ENCODE results near the gene TSC22D3.

TSC22D3 gene

DNA sequence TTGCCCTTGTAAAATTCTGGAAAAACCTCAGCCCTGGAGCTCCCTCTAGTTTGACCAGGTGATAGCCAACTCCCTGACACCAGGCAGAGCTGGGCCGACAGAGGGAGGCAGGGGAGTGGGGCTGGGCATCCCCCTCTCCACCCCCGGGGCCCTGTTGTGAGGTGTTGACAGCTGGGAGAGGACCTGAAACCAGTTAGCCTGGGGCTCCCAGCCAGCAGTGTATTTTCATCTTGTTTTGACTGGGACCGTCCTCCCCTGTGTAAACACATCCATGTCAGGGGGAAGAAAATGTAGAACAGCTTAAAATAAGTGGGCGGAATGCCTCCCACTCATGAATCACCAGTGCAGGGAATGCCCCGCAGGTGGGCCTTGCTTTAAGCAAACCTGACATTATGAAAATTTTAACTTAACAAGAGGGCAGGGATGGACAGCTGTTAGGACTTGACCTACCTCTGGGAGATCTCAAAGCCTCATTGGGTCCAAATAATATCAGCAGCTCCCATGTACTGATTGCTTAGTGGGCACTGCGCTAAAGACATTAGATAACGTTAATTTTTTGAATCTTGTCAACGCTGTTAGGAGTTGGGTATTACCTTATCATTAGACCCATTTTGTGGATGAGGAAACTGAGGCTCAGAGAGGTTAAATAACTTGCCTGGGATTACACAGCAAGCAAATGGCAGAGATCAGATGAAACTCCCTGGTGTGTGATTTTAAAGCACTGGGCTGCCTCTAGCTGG is 45.9 kb downstream of the TSC22D3 start:
- DNase-seq: peak; percentile 13

DNA sequence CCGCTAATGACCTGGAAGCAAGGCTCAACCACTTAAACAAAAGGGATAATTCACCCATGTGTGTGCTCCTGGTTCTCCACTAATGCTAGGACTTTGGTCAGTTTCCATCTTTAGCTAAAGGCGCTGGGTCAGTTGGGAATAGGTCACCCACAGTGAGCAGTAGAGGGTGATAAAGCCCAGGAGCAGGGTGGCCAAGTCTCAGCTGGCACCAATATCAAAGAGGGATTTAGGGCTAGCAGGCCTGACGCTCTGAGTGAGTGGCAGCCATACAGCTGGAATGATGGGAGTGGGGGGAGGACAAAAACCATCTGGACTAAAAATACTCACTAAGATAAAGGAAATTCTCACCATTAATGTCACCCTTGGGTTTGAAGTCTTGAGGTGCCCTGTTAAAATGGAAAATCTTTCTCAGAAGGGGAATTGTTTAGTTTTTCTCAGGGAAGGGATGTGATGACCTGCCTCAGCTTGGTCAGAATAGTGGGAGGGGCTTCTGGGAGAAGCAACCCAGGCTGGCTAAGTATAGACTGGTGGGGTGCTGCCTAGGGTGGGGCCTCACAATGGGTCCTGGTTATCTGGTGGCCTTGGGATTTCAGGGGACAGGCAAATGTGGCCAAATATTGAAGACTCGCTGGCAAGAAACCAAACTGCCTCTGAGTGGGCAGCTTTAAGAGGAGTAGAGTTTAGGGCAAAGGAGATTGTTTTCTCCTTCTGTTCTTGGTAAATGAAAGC is 47.1 kb downstream of the TSC22D3 start:
- no peak for DNase-seq

DNA sequence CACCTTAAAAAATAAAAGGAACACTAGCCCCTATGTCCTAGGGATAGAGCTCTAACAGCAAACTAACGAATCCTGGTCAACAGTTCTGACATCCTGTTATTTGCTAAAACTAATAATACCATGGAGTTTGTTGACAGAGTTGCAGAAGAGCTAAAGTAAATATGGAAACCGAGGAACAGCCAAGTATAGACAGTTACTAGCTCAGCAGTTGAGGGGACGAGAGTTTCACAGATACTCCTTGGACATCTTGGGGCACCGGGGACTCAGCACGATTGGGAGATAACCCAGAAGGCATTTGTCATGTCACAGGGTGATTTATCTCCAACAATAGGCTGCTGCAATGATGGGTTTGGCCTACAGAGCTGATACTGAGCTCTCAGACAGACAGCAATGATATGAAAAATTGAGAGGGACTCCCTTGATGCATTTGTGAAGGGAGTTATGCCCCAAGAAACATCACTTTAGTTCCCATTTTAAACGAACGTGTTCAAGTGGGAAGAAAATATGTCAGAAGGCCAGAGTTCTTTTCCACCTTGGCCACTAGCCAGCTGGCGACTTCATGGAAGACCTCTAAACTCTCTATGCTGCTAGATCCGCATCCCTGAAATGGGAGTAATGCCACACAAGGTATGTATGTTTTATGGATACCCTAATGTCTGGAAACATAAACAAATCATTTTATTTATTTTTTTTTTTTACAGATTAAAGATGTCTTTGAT is 48.6 kb downstream of the TSC22D3 start:
- DNase-seq: no peak

DNA sequence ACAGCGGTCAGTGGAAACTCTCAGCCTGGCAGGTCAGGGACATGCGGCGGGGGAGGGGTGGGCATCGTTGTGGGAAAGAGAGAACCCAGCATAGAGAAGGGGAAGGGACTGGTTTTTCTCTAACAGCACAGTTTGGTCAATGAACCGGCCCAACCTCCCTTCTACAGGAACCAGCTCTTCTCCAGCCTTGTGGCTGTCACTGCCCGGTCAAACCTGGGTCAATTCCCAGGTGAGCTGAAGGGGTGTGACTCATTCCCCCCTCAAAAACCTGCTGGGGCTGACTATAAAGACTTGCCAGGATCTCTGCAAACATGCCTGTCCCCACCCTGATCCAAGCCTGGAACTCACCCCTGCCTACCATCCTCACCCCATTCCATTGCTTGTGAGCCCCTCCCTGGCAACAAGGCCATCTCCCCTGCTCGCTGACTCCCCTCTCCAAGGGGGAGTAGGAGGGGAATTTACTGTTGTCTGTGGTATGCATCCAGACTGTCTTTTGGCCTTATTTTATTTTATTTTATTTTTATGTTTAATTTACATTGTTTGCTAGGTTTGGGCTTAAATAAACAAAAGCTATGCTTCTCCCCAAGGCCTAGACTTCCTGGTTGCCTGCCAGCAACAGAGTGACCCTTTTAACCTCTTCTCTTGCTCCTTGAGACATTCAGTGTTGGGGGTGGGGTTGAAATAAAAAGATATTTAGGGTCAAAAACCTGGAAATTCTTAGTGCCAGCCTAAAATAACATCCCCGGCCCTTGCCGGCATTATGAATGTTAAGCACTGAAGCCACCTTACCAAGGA is 49.6 kb downstream of the TSC22D3 start:
- no peak for DNase-seq

DNA sequence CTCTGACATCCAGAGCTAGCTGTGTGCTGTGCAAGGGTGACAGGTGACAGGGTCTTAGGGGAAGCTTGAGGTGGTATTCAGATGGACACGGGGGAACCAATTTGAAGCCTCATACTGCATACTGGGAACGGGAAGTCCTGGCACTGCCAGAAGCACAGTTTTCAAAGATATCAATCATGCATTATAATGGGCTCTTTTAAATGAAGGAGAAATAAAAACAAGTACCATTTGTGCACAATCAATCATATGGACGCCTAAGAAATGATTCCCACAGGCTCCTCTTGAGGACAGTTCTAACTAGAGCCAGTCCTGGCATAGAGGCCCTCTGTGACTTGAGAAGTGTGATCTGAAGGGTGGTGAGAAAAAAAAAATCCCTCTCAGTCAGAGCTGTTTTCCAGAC is 50.9 kb downstream of the TSC22D3 start:
- no peak for DNase-seq

DNA sequence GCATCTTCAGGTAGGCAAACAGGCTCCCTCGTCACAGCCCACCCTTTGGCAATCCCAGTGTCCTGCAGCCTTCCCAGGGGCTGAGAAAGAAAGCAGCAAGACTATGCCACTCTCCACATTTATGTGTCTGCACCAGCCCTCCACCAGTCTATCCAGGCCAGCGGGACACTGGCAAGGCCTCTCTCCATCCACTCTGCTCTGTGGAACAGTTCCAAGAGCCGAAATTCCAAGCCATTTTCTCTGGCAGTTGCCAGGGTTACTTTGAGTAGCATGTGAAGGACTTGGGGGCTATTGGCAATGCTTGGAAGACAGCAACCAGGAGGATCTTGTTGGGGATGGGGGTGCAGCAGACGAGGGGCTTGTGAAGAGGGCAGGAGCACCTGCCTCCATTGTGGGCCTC is 52.1 kb downstream of the TSC22D3 start:
- DNase-seq: no peak

DNA sequence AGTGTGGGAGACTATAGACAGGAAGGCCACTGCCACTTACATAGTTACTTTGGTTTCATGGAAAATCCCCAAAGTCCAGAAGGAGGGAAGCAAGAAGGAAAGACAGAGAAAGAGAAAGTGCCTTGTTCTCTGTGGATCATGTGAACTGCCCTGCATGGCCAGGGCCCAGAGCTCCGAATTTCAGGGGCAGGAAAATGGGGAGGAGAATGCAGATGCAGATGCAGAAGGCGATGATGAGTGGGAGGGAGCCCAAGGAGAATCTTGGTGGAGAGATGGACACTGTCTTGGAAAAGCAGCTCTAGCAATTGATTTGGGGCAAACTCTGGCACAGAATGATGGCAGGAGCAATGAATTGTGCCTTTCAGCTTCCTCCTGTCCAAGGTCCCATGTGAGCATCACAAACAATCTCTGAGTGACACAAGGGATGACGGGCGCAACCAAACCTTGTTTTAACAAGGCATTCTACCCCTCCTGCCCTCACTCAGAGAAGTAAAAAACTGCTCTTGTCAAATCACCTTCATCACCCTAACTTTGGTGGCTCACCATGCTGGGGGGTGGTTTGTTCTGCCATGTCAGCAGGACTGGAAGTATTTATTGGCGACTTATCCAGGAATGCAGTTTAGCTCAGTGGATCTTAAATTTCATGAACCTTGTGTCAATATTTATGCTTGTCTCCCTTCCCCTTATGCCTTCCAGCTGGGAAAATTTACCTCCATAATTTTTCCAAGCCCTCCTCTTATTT is 53.5 kb downstream of the TSC22D3 start:
- no peak for DNase-seq

DNA sequence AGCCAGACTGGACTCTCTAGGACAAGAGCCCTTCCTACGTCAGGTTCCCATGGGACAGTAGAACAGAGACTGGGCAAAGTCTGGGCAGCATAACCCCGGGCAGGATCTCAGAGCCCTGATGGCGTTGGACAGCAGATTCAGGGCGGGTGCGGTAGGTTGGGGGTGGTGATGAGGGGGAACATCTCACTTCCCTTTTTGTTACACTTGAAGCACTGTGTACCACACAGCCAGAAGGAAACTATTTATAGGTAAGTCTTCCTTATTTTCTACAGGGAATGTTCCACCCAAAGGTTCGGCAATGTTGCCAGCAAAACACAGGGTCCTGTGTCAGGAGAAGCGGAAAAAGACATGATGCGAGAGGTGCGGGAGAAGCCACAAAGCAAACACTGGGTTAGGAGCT is 54.3 kb downstream of the TSC22D3 start:
- no peak for DNase-seq

DNA sequence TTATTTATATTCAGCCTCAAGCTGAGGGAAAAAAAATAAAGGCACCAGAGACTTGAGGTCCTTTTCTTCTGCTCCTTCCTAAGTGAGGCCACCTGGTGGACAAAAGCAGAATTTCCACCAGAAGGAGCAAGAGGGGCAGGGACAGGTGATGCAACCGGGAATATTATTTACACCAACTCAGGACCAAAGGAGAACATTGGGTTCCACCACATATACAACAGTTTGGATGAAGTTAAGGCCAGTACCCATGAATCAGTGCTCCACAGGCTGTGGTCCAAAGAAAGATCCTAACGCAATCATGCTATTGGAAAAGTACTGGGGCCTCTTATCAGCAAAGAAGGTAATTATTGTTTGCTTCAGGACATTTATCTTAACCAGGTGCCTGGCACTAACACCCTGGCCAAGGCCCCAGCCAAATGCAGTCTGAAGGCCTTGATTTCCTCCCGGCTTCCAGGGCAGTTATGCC is 57.4 kb downstream of the TSC22D3 start:
- DNase-seq: peak; percentile 64

DNA sequence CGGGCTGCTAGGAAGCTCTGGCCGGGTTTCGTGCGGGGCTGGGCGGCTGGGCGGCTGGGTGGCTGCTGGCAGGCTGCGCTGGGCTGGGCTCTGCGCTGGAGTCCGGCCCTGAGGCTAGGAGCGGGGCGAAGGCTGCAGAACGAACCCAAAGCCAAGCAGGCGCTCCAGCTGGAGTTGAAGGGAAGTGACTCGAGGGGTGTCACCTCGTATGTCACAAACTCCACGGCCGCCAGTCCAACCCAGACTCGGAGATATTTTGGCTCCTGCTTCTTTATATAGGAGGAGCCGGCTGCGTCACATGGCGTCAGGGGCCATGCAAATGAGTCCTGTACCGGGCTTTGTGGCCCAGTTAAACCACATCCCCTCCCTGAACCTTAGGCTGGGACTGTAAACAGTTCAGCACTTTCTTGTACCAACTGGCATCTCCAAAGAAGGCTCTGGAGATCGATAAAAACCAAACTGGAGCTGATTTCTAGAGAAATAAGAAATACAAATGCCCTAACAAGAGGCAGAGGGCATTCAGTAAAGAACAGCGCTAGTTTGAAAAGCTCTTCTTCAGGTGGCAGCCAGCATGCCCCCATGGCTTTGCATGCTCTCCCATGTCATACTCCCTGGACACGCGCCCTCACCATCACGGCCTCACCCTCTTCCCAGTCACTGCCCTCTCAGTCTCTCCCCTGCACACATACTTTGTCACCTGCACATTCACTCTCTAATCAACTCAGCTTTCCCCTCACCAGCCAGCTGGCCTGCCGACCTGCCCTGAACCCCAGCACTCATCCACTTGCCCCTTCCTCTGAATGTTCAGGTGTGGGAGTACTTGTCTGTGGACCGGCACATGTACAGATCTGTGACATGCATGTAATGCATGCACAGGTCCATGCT is 58.5 kb downstream of the TSC22D3 start:
- DNase-seq: peak; percentile 75

DNA sequence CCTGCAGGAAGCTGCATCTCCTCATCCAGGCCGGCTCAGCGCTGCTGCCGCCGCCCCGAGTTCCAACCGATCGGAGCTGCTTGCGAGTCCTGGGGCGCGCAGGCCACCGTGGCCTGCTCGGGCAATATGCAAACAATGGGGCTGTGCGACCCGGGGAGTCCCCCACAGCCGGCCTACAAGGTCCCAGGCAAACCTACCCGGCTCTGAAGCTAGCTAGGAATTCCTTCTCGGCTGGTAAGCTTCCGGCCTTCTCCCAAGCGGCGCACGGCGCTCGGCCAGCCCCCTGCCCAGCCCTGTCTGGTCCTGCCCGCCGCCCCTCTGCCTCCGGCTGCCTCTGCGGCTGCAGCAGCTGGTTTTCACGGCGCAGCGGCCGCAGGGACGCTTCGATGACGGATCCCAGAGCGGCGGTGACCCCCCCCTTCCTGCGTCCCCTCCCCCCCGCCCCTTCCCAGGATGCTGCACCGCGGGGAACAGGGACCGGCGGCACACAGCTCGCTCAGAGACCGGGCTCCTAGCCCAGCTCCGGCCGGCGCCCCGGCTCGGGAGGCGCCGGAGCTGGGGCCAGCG is 59.4 kb downstream of the TSC22D3 start:
- DNase-seq: peak; percentile 12

DNA sequence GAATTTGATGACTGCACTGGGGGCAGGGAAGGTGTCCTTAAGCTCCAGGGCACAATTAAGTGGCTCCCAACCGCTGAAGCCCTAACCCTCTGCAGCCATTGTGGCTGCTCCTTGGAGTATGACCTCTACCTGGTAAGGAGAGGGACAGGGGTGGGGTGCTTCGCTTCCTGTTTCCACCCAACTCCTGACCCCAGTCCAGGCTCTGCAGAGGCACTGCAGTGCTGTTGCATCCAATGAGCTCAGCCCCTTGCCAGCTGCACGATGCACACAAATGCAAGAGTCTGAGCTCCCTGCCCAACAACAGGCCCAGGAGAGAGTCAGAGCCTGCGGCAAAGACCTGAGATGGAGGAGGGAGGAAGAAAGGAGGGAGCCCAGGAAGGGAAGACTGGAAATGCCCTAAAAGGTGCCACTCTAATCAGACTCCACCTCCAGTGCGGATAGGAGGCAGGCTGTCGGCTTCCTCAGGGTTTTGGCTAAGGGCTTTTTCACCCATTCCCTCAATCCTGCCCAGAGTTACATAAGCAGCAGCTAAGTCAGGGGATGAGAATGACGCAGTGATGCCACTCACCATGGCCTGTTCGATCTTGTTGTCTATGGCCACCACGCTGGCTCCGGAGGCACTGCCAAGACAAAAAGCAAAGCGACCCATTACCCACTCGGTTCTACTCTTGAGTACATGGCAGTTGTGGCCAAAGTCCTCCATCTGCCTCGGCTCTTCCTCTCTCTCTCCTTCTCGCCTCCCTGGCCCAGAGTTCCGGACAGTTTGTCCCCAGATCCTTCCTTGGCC is 60.1 kb downstream of the TSC22D3 start:
- DNase-seq: no peak

DNA sequence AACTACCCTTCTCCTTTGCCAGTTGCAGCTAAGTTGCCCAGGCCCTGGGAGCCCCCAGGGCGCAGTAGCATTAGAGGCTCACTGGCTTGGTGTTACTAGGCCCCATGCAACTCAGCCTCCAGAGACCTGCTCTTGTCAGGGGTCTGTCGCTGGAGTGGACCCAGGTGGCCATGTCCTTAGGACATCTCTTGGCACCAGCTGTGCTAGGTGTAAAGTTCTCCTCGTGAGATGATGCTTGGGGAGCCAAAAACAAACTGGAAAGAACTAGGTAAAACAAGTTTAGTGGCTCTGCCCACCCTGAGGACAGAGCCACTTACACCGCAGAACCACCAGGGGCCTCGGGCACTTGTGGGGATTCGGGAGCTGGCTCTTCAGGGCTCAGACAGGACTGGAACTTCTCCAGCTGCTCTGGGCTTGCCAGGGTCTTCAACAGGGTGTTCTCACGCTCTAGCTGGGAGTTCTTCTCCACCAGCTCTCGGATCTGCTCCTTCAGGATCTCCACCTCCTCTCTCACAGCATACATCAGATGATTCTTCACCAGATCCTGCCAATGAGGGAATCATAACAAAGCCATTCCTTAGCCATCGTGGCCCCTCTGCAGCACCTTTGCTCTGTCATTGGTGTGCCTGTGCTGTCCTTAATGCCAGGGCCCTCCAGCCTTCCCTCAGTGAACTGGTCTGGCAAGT is 61.2 kb downstream of the TSC22D3 start:
- no peak for DNase-seq

DNA sequence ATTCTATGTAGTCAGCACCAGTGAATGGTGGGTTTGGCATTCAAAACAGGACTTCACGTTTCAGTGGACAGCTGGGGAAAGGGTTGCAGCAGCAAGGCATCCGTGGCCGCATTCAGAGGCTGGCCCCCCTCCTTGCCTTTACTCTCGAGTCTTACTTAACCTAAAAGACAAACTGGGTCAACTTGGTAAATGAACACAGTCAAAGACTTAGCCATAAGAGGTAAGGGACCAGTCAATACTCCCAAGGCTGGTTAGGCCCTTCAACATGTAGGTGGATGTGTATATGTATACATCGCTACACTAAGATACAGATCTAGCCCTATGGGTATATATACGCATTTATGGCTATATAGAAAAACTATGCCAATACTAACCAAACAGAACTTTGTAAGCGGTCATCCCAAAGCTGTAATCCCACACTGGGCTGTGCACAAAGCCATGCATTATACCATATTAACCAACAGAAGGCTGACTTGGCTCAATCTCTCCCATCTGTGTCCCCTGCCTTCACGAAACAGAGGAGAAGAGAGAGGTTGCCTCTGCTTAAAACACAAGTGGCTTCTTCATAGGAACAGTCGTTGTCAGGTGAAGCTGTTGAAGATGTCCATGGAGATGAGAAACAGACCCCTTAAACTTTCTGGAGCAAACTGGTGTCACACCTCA is 61.9 kb downstream of the TSC22D3 start:
- no peak for DNase-seq

DNA sequence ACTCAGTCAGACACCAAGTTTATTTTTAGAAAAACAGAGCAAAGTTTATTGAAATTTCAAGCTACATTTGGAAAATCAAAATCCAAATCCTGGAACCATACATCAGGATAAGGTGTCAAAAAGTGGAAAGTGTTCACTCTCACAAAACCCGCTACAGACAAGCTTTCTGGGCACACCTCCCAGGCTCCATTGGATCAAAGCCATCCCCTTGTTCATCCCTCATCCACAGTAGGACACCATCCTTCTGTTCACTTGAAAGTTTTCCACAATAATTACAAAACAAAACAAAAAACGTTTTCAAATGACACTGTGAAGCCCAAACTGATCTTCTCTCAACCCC is 62.4 kb downstream of the TSC22D3 start:
- DNase-seq: no peak

DNA sequence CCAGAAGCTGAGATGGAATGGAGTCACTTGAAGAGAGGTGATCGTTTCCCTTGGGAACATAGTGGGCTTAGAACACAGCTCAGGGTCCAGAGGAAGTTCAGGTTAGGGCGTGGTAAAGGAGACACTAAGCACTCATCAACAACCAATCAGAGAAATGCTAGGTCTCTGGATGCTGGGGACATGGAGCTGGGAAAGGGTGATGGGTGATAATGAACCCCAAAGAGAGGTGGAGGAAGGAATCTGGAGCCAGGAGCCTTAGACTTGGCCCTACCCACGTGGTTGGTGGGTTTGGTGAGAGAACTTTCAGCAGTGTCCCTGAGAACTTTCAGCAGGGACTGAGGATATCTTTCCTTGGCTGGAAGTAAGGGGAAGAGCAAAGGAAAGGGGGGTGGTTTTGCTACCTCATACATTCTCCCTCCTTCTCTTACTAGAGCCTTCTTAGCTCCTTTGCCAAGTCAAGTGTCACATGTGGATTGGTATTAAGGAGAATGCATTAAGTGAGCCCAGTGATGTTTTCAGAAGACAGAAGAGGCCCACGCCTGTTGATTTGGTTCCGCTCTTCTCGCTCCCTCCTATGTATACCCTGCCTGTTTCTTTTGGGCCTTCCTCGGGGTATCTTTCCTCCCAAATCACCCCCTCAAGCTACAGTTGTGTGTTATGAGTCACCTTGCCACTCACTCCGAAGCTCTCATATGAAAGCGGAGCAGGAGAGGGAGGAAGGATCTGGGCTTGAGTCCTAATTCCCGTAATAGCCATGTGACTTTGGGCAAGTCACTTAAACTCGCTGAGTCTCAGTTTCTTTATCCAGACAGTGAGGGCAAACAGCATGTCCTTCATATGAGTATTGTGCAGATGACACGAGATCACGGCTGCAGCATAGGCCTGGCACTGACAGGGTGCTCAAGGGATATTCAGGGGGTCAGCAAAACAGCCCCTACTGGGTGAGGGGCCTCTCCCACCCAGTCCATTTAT is 63.1 kb downstream of the TSC22D3 start:
- no peak for DNase-seq

DNA sequence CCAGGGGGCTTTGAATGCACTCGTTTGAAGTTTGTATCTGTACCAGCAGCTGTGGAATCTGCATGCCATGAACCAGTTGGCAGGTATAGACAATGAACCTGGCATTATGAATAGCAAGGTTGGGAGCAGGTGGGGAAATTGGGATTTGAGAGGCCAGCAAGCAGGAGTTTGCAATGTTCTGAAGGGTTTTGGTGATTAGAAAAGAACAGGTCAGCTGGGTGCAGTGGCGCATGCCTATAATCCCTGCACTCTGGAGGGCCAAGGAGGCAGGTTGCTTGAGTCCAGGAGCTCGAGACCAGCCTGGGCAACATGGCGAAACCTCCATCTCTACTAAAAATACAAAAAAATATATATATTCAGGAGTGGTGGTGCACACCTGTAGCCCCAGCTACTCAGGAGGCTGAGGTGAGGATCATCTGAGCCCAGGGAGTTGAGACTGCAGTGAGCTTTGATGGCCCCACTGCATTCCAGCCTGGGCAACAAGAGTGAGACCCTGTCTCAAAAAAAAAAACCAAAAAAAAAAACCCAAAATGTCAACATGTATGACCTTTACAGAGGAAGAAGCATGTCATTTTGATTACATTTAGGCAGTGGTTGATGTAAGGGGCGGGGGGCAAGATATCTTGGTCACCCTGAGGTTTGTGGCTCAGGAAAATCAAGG is 63.9 kb downstream of the TSC22D3 start:
- no peak for DNase-seq
